ENCODE data around the gene IFI27L1.

- TF ChIP-seq CTCF (IDR thresholded peaks at IDR 0.05) = no peak
- TF ChIP-seq POLR2A (IDR thresholded peaks at IDR 0.05) = no peak
- no peak for TF ChIP-seq POLR2AphosphoS5 (IDR thresholded peaks at IDR 0.05)
Observed at GRCh38 chr14:94037954-94038353, 43.2 kb upstream of the IFI27L1 start.

All from breast epithelium (tissue), 3 donors.